Smooth muscle cell of the coronary artery (primary cell): Measurements from ENCODE around the gene ZDBF2. TPM values are rescaled to one million over a fixed set of nuclear protein-coding genes. Genes with fewer than 3 reads are reported as not detected.

Experiments
- total RNA-seq: library from RNA; depleted of rRNA; stranded (reverse); fragments of >200 nt; gene quantifications from 2 replicates; pipeline ENCODE4 v1.2.3, GENCODE V29; 2014; ENCODE audit warnings: low replicate concordance

Gene ZDBF2
- total RNA-seq, result 8.5 and 11.6 TPM in 2 replicates

GRCh38 chr2:206274434-206275311, at the start of gene ZDBF2:
Gene ZDBF2, plus strand, starts transcription at chr2:206274663. Its CDS starts 7,187 bp downstream, at chr2:206281850.

Other genes starting within 250 kb of the ZDBF2 start
- gene INO80D, start 188.5 kb upstream of the ZDBF2 start, total RNA-seq, result 2.7 and 3.5 TPM in 2 replicates
- 78.3 and 125 TPM in 2 replicates for gene NDUFS1, start 115.2 kb upstream of the ZDBF2 start, total RNA-seq
- 704 and 1,169 TPM in 2 replicates for gene EEF1B2, start 114.8 kb upstream of the ZDBF2 start, total RNA-seq
- 1.3 and 2.4 TPM in 2 replicates for gene ADAM23, start 168.9 kb downstream of the ZDBF2 start, total RNA-seq